ENCODE results near the gene SCAF1.
A peak's percentile ranks its signal among the peaks of the same experiment; 100 is the strongest.

The SCAF1 gene, protein sequence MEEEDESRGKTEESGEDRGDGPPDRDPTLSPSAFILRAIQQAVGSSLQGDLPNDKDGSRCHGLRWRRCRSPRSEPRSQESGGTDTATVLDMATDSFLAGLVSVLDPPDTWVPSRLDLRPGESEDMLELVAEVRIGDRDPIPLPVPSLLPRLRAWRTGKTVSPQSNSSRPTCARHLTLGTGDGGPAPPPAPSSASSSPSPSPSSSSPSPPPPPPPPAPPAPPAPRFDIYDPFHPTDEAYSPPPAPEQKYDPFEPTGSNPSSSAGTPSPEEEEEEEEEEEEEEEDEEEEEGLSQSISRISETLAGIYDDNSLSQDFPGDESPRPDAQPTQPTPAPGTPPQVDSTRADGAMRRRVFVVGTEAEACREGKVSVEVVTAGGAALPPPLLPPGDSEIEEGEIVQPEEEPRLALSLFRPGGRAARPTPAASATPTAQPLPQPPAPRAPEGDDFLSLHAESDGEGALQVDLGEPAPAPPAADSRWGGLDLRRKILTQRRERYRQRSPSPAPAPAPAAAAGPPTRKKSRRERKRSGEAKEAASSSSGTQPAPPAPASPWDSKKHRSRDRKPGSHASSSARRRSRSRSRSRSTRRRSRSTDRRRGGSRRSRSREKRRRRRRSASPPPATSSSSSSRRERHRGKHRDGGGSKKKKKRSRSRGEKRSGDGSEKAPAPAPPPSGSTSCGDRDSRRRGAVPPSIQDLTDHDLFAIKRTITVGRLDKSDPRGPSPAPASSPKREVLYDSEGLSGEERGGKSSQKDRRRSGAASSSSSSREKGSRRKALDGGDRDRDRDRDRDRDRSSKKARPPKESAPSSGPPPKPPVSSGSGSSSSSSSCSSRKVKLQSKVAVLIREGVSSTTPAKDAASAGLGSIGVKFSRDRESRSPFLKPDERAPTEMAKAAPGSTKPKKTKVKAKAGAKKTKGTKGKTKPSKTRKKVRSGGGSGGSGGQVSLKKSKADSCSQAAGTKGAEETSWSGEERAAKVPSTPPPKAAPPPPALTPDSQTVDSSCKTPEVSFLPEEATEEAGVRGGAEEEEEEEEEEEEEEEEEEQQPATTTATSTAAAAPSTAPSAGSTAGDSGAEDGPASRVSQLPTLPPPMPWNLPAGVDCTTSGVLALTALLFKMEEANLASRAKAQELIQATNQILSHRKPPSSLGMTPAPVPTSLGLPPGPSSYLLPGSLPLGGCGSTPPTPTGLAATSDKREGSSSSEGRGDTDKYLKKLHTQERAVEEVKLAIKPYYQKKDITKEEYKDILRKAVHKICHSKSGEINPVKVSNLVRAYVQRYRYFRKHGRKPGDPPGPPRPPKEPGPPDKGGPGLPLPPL

GRCh38 chr19:49641688-49642491 lies at the start of gene SCAF1:
SCAF1 (plus strand) TSS chr19:49642209; CDS start chr19:49645027, 2,818 bp downstream.
- Mint-ChIP-seq H3K4me3 (peak within 1 kb of the TSS; percentile 96), H3K4me1 (peaks cover 74% of the 10 kb centered on the region), H3K36me3 (peaks cover 24% of the 10 kb centered on the region), H3K27me3 (no peaks in the 10 kb centered on the region), H3K27ac (peak within 1 kb of the TSS; percentile 93), H3K9me3 (no peaks in the 10 kb centered on the region)
- peak; percentile 85 for ATAC-seq

GRCh38 chr19:49592486-49593232 lies 49.4 kb upstream of the SCAF1 start:
- peaks cover 36% of the 10 kb centered on the region for H3K4me1 Mint-ChIP-seq
- H3K9me3 Mint-ChIP-seq = no peaks in the 10 kb centered on the region
- peak overlapping the region; percentile 89 for H3K27ac Mint-ChIP-seq
- no peaks in the 10 kb centered on the region for H3K27me3 Mint-ChIP-seq
- peak overlapping the region; percentile 73 for H3K4me3 Mint-ChIP-seq
- H3K36me3 Mint-ChIP-seq = peaks cover 26% of the 10 kb centered on the region
- ATAC-seq = no peak

DNA sequence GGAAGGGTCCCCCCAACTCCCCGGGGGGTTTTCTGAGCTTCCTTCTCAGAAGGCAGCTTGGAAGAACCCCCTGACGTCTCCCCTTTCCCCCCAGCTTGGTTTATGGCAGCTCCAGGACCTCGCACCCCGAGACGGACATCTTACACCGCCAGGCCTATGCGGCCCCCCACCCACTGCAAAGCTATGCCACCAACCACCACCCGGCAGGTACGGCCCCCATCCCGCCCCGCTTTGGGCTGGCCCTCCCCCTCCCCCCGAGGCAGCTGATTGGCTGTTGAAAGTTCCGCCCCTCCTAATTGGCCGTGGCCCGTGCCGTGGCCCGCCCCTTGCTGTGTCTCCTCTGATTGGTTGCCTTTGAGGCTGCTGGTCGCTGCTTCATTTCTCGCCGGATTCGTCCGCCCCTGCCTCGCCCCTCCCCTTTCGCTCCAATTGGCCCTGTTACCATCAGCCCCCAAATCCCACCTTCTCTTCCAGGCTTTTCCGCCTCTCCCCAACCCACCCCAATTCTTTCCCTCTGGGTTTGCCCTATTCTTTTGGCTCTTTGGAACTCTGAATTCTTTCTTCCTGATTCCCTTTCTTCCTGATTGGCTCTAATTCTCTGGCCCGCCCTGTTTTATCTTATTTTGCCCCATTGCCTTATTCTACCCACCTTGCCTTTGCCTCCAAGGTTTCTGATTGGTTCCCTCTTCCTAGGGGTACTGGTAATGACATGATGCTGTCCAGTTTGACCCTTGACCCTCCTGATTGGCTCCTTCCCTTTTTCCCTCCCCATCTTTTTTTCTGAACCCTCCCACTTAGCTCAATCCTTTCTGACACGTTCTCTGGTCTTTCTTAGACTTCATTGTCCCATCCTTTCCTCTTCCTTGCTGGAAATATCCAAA lies 48.5 kb upstream of the SCAF1 start:
- Mint-ChIP-seq H3K4me1 (peaks cover 36% of the 10 kb centered on the region), H3K27me3 (no peaks in the 10 kb centered on the region), H3K36me3 (peaks cover 27% of the 10 kb centered on the region), H3K27ac (peak overlapping the region; percentile 89), H3K9me3 (no peaks in the 10 kb centered on the region), H3K4me3 (peak overlapping the region; percentile 73)
- peak; percentile 66 for ATAC-seq

GRCh38 chr19:49594157-49594992 lies 47.6 kb upstream of the SCAF1 start:
- no peaks in the 10 kb centered on the region for H3K27me3 Mint-ChIP-seq
- peaks cover 27% of the 10 kb centered on the region for H3K36me3 Mint-ChIP-seq

DNA sequence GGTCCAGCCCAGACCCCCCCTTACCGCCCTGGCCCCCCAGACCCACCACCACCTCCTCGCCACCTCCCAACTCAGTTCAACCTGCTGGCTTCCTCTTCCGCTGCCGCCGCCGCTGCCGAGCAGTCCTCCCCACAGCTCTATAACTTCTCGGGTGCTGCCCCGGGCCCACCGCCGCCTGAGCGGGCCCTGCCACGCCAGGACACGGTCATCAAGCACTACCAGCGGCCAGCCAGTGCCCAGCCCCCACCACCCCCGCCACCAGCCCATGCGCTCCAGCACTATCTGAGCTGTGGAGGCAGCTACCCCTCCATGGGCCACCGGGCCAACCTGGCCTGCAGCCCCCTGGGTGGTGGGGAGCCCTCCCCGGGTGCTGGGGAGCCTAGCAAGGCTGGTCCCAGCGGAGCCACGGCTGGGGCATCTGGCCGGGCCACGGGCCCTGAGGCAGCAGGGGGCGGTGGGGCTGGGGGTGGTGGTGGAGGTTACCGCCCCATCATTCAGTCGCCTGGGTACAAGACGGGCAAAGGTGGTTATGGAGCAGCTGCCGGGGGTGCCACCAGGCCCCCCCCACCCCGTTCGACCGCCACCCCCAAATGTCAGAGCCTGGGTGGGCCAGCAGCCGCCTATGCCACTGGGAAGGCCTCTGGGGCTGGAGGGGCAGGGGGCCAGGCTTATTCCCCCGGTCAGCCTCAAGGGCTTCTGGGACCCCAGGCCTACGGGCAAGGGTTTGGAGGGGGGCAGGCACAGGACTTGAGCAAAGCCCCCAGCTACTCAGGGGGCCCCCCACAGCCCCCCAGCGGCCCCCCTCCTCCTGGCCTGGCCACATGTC lies 46.8 kb upstream of the SCAF1 start:
- peak overlapping the region; percentile 89 for H3K27ac Mint-ChIP-seq
- H3K4me3 Mint-ChIP-seq = no peak overlapping the region
- ATAC-seq = no peak
- no peaks in the 10 kb centered on the region for H3K27me3 Mint-ChIP-seq
- no peaks in the 10 kb centered on the region for H3K9me3 Mint-ChIP-seq
- peaks cover 32% of the 10 kb centered on the region for H3K36me3 Mint-ChIP-seq
- H3K4me1 Mint-ChIP-seq = peaks cover 35% of the 10 kb centered on the region

More at GRCh38 chr19:49594157-49594992, 47.6 kb upstream of the SCAF1 start:
- H3K4me3 Mint-ChIP-seq = peak overlapping the region; percentile 73
- no peaks in the 10 kb centered on the region for H3K9me3 Mint-ChIP-seq
- H3K27ac Mint-ChIP-seq = peak overlapping the region; percentile 89
- peaks cover 30% of the 10 kb centered on the region for H3K4me1 Mint-ChIP-seq
- ATAC-seq = no peak

DNA sequence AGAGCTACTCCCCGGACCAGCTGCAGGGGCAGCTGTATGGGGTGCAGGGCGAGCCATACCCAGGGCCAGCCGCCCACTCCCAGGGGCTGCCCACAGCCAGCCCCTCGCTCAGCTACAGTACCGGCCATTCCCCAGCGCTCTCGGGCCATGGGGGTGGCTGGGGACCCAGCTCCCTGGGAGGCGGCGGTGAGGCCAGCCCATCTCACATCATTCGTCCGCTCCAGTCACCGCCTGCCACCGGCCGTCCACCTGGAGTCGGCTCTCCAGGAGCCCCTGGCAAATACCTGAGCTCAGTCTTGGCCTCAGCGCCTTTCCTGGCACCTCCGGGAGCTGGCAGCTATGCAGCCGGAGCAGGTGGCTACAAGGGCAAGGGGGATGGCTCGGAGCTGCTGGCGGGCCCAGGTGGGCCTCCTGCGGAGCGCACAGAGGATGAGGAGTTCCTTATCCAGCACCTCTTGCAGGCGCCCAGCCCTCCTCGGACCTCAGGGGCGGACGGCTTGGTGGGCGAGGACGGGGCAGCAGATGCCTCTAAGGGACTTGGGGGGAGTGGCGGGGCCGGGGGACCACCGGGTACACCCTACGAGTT lies 46.1 kb upstream of the SCAF1 start:
- H3K36me3 Mint-ChIP-seq = peaks cover 38% of the 10 kb centered on the region
- H3K27ac Mint-ChIP-seq = no peak overlapping the region
- H3K27me3 Mint-ChIP-seq = no peaks in the 10 kb centered on the region
- no peak for ATAC-seq
- no peaks in the 10 kb centered on the region for H3K9me3 Mint-ChIP-seq
- no peak overlapping the region for H3K4me3 Mint-ChIP-seq
- peaks cover 37% of the 10 kb centered on the region for H3K4me1 Mint-ChIP-seq

DNA sequence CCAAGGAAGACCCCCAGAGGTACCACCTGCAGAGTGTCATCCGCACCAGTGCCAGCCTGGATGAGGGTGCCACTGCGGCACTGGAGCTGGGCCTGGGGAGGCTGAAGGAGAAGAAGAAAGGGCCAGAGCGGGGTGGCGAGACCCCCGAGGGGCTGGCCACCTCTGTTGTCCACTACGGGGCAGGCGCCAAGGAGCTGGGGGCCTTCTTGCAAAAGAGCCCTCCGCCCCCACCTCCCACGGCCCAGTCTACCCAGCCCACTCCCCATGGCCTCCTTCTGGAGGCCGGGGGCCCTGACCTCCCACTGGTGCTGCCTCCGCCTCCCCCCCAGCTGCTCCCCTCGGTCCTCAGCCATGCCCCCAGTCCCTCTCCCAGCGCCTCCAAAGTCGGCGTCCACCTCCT lies 45.6 kb upstream of the SCAF1 start:
- Mint-ChIP-seq H3K27ac (no peak overlapping the region), H3K36me3 (peaks cover 42% of the 10 kb centered on the region), H3K9me3 (no peaks in the 10 kb centered on the region), H3K4me3 (no peak overlapping the region), H3K27me3 (no peaks in the 10 kb centered on the region), H3K4me1 (peaks cover 37% of the 10 kb centered on the region)
- no peak for ATAC-seq

DNA sequence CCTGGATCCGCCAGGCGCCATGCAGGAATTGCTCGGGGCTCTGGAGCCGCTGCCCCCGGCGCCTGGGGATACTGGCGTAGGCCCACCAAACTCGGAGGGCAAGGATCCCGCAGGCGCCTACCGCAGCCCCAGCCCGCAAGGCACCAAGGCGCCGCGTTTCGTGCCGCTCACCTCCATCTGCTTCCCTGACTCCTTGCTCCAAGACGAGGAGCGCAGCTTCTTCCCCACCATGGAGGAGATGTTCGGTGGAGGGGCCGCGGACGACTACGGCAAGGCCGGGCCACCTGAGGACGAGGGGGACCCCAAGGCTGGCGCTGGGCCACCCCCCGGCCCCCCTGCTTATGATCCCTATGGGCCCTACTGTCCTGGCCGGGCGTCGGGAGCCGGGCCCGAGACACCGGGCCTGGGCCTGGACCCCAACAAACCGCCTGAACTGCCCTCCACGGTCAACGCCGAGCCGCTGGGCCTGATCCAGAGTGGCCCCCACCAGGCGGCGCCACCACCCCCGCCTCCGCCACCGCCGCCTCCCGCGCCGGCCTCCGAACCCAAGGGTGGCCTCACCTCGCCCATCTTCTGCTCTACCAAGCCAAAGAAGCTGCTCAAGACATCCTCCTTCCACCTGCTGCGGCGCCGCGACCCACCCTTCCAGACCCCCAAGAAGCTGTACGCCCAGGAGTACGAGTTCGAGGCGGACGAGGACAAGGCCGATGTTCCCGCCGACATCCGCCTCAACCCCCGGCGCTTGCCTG lies 44.9 kb upstream of the SCAF1 start:
- peaks cover 42% of the 10 kb centered on the region for H3K36me3 Mint-ChIP-seq
- H3K27ac Mint-ChIP-seq = no peak overlapping the region

GRCh38 chr19:49597703-49597974 lies 44.4 kb upstream of the SCAF1 start:
- Mint-ChIP-seq H3K4me1 (peaks cover 30% of the 10 kb centered on the region), H3K27ac (no peak overlapping the region), H3K27me3 (no peaks in the 10 kb centered on the region), H3K4me3 (no peak overlapping the region), H3K36me3 (peaks cover 42% of the 10 kb centered on the region), H3K9me3 (no peaks in the 10 kb centered on the region)
- no peak for ATAC-seq

More for the DNA sequence above, 44.9 kb upstream of the SCAF1 start:
- Mint-ChIP-seq H3K27me3 (no peaks in the 10 kb centered on the region), H3K4me3 (no peak overlapping the region), H3K4me1 (peaks cover 35% of the 10 kb centered on the region), H3K9me3 (no peaks in the 10 kb centered on the region)
- ATAC-seq = no peak

- H3K36me3 Mint-ChIP-seq = peaks cover 42% of the 10 kb centered on the region
- no peaks in the 10 kb centered on the region for H3K27me3 Mint-ChIP-seq
- H3K9me3 Mint-ChIP-seq = no peaks in the 10 kb centered on the region
- no peak for ATAC-seq
- H3K4me1 Mint-ChIP-seq = peaks cover 10% of the 10 kb centered on the region
- H3K27ac Mint-ChIP-seq = peak overlapping the region; percentile 2
- H3K4me3 Mint-ChIP-seq = no peak overlapping the region
Observed at GRCh38 chr19:49599378-49600295, 42.4 kb upstream of the SCAF1 start.
